ENCODE results near the gene PIK3R6. TPM values are rescaled to one million over a fixed set of nuclear protein-coding genes. Genes with fewer than 3 reads are reported as not detected.
A peak's percentile ranks its signal among the peaks of the same experiment; 100 is the strongest.
"Not testable (repeated sequence)": the region's sequence is repeated elsewhere in the genome, so short reads cannot be mapped to it uniquely, and the experiment has no call there.

The PIK3R6 gene
- total and polyA plus RNA-seq, 7 experiments from 2014 or later, result 0.06 to 11.3 (median 0.43) TPM

DNA sequence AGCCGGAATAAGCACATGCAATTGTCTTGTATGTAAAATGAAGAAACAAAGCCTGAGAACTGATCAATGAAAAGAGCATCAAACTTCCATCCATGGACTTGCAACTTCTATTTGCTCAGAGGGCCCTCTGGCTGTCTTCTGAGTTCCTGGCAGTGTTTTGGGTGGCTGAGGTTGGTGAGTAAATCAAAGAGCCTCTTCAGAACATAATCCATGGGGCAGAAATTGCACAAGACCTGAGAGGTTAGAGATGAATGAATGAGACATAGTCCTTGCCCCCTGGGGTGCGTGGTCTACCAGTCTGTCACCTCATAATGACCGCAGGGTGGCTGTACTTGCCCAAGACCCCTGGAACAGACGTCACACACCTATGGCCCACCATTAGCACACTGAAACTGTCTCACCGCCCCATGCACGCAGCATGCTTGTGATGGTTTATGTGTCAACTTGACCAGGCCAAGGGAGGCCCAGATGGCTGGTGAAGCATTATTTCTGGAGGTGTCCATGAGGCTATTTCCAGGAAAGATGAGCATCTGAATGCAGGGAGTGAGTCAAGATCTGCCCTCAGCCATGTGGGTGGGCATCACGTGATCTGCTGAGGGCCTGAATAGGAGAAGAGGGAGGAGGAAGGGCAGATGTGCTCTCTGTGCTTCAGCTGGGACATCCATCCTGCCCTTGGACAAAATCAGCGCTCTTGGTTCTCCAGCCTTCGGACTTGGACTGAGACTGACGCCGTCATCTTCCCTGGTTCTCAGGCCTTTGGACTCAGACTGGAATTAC lies 8.3 kb downstream of the PIK3R6 start:
- POLR2A ChIA-PET, result interaction anchor here (0.6 to 0.7 kb wide), 2 partner anchors 151 to 600 kb away, joined by 3 to 5 read pairs; no protein-coding TSS in a partner anchor
- peaks cover 27 to 49% (median 35%) of the 10 kb centered on the region in 7 donors for H3K4me1 Mint-ChIP-seq
- CTCF ChIA-PET, result interaction anchor here (1.1 kb wide), 1 partner anchor 465 kb away, joined by 3 read pairs; no protein-coding TSS in a partner anchor
- Histone ChIP-seq H3K4me3 (ENCODE audit: low read length) (no peak overlapping the region), H3K4me1 (ENCODE audit: control insufficient read depth in 2 of 2, insufficient read depth in 2 of 2, low read length in 2 of 2) (peaks cover 0 to 14% of the 10 kb centered on the region in 2 donors), H3K27ac (ENCODE audit: low read depth, low read length) (no peak overlapping the region), H3K36me3 (ENCODE audit: control insufficient read depth in 2 of 3, insufficient read depth in 3 of 3, low read length in 3 of 3) (no peaks in the 10 kb centered on the region), H3K9me3 (ENCODE audit: control insufficient read depth in 2 of 3, low read length in 3 of 3) (no peaks in the 10 kb centered on the region), H3K27me3 (ENCODE audit: control insufficient read depth in 2 of 2, insufficient read depth in 2 of 2, low read length in 2 of 2) (no peaks in the 10 kb centered on the region)
- peak overlapping the region in 3 of 9 donors; percentile 32 to 81 (median 38) for H3K27ac Mint-ChIP-seq
- peaks cover 4 to 31% (median 8%) of the 10 kb centered on the region in 5 donors for H3K36me3 Mint-ChIP-seq
- intact Hi-C loops (cut with micrococcal nuclease), result loop anchor here in 1 of 2 donors (5.0 kb wide), 1 partner anchor 38 kb away; no protein-coding TSS in a partner anchor
- DNase-seq, result peak in 1 of 9 donors; percentile 29
- peak overlapping the region in 1 of 10 donors; percentile 37 for H3K4me3 Mint-ChIP-seq
- ATAC-seq, result peak; percentile 22
- no peaks in the 10 kb centered on the region for H3K9me3 Mint-ChIP-seq
- H3K27me3 Mint-ChIP-seq, result no peaks in the 10 kb centered on the region

DNA sequence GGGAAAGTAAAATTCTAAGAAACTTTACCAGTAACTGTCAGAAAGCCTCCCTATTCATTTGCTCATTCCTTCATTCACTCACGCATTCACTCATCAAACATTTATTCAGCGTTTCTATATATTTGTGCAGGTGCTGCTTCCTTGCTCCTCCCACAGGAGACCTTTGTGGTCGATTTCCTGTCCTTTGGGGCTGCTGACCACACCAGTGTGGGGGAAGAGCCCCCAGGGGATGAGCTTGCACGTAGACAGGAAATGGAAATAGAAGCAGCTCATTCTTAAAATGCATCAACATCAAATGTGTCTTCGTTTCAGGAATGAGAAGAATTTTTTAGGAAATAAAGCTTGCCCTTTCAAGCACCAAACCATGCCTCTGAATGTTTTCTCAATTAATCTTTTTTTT lies 9.6 kb downstream of the PIK3R6 start:
- H3K36me3 Mint-ChIP-seq, result peaks cover 0 to 25% (median 0%) of the 10 kb centered on the region in 5 donors
- no peaks in the 10 kb centered on the region for H3K27me3 Mint-ChIP-seq
- Histone ChIP-seq H3K4me3 (ENCODE audit: low read length) (no peak overlapping the region), H3K27ac (ENCODE audit: low read depth, low read length) (no peak overlapping the region), H3K9me3 (ENCODE audit: control insufficient read depth in 2 of 3, low read length in 3 of 3) (no peaks in the 10 kb centered on the region), H3K4me1 (ENCODE audit: control insufficient read depth in 2 of 2, insufficient read depth in 2 of 2, low read length in 2 of 2) (peaks cover 0 to 14% of the 10 kb centered on the region in 2 donors), H3K36me3 (ENCODE audit: control insufficient read depth in 2 of 3, insufficient read depth in 3 of 3, low read length in 3 of 3) (no peaks in the 10 kb centered on the region), H3K27me3 (ENCODE audit: control insufficient read depth in 2 of 2, insufficient read depth in 2 of 2, low read length in 2 of 2) (no peaks in the 10 kb centered on the region)
- H3K27ac Mint-ChIP-seq, result peak overlapping the region in 4 of 9 donors; percentile 63 to 87 (median 81)
- ChIA-PET CTCF (interaction anchor here (1.1 kb wide), 1 partner anchor 464 kb away, joined by 3 read pairs; no protein-coding TSS in a partner anchor), POLR2A (interaction anchor here (0.6 to 0.7 kb wide), 2 partner anchors 317 to 422 kb away, joined by 3 to 4 read pairs; partner anchors contain the start of gene NDEL1)
- no peaks in the 10 kb centered on the region for H3K9me3 Mint-ChIP-seq
- ATAC-seq, result no peak
- intact Hi-C loops (cut with micrococcal nuclease), result loop anchor here in 1 of 2 donors (5.0 kb wide), 1 partner anchor 39 kb away; no protein-coding TSS in a partner anchor
- peak overlapping the region in 9 of 10 donors; percentile 55 to 87 (median 71) for H3K4me3 Mint-ChIP-seq
- H3K4me1 Mint-ChIP-seq, result peaks cover 26 to 49% (median 35%) of the 10 kb centered on the region in 7 donors
- peak in 5 of 9 donors; percentile 15 to 58 (median 25) for DNase-seq

DNA sequence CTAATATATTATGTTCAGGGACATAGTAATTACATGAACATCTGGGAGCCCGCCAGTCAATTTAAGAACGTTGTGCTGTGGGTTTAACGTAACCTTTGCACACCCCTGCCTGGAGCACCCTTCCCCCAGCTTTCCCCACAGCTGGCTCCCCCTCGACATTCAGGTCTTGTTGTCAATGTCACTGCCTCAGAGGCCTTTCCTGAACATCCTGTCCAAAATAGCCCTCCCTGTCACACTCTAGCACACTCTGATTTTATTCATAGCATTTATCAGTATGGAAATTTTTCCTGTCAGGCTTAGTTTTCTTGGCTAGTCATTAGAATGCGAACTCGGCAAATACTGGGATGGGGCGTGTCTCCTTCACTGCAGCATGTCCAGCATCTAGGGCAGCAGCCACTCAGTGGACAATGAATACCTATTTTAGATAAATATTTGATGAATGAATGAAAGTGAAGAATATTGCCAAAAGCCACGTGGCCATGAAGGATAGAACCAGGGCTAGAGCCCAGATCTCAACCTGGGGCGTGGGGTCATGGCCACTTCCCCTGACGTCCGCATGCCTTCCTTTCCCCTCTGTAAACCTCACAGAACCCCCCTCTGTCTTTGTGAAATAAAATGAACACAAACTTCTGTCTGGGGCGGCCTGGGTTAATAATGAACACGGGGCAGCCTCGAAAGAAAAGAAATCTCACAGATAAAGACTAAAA lies 10.5 kb downstream of the PIK3R6 start:
- Histone ChIP-seq H3K9me3 (ENCODE audit: control insufficient read depth in 2 of 3, low read length in 3 of 3) (no peaks in the 10 kb centered on the region), H3K36me3 (ENCODE audit: control insufficient read depth in 2 of 3, insufficient read depth in 3 of 3, low read length in 3 of 3) (no peaks in the 10 kb centered on the region), H3K27ac (ENCODE audit: low read depth, low read length) (no peak overlapping the region), H3K27me3 (ENCODE audit: control insufficient read depth in 2 of 2, insufficient read depth in 2 of 2, low read length in 2 of 2) (no peaks in the 10 kb centered on the region), H3K4me3 (ENCODE audit: low read length) (no peak overlapping the region), H3K4me1 (ENCODE audit: control insufficient read depth in 2 of 2, insufficient read depth in 2 of 2, low read length in 2 of 2) (peaks cover 0 to 10% of the 10 kb centered on the region in 2 donors)
- H3K36me3 Mint-ChIP-seq, result peaks cover 0 to 21% (median 0%) of the 10 kb centered on the region in 5 donors
- peaks cover 18 to 40% (median 26%) of the 10 kb centered on the region in 7 donors for H3K4me1 Mint-ChIP-seq
- H3K27me3 Mint-ChIP-seq, result no peaks in the 10 kb centered on the region
- CTCF ChIA-PET, result interaction anchor here (0.9 kb wide), 1 partner anchor 38 kb away, joined by 3 read pairs; no protein-coding TSS in a partner anchor
- no peak for DNase-seq
- ATAC-seq, result no peak
- POLR2A ChIA-PET, result no interaction called here
- H3K27ac Mint-ChIP-seq, result peak overlapping the region in 3 of 9 donors; percentile 74 to 83 (median 79)
- intact Hi-C loops (cut with micrococcal nuclease), result loop anchor here in 1 of 2 donors (5.0 kb wide), 1 partner anchor 40 kb away; no protein-coding TSS in a partner anchor
- no peaks in the 10 kb centered on the region for H3K9me3 Mint-ChIP-seq
- peak overlapping the region in 2 of 10 donors; percentile 81 to 87 for H3K4me3 Mint-ChIP-seq

DNA sequence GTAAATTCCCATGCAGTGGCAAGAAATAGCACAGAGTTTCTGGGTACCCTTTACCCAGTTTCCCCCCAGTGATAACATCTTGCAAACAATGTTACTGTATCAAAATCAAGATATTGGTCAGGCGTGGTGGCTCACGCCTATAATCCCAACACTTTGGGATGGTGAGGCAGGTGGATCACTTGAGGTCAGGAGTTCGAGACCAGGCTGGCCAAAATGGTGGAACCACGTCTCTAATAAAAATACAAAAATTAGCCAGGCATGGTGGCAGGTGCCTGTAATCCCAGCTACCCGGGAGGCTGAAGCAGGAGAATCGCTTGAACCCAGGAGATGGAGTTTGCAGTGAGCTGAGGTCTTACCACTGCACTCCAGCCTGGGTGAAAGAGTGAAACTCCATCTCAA lies 11.3 kb downstream of the PIK3R6 start:
- H3K27me3 Mint-ChIP-seq; H3K4me3 Mint-ChIP-seq; H3K9me3 ChIP-seq (ENCODE audit: control insufficient read depth in 2 of 3, low read length in 3 of 3); H3K4me3 ChIP-seq (ENCODE audit: low read length); H3K36me3 ChIP-seq (ENCODE audit: control insufficient read depth in 2 of 3, insufficient read depth in 3 of 3, low read length in 3 of 3); H3K27ac Mint-ChIP-seq; POLR2A ChIA-PET; H3K27ac ChIP-seq (ENCODE audit: low read depth, low read length); H3K27me3 ChIP-seq (ENCODE audit: control insufficient read depth in 2 of 2, insufficient read depth in 2 of 2, low read length in 2 of 2); ATAC-seq; H3K4me1 ChIP-seq (ENCODE audit: control insufficient read depth in 2 of 2, insufficient read depth in 2 of 2, low read length in 2 of 2); H3K9me3 Mint-ChIP-seq: not testable (repeated sequence)
- H3K36me3 Mint-ChIP-seq, result peaks cover 0 to 24% (median 0%) of the 10 kb centered on the region in 5 donors
- intact Hi-C loops (cut with micrococcal nuclease), result loop anchor here in 1 of 2 donors (5.0 kb wide), 1 partner anchor 41 kb away; no protein-coding TSS in a partner anchor
- CTCF ChIA-PET, result interaction anchor here (0.9 kb wide), 1 partner anchor 39 kb away, joined by 3 read pairs; no protein-coding TSS in a partner anchor
- DNase-seq, result peak in 1 of 9 donors; percentile 10
- peaks cover 13 to 35% (median 19%) of the 10 kb centered on the region in 7 donors for H3K4me1 Mint-ChIP-seq

DNA sequence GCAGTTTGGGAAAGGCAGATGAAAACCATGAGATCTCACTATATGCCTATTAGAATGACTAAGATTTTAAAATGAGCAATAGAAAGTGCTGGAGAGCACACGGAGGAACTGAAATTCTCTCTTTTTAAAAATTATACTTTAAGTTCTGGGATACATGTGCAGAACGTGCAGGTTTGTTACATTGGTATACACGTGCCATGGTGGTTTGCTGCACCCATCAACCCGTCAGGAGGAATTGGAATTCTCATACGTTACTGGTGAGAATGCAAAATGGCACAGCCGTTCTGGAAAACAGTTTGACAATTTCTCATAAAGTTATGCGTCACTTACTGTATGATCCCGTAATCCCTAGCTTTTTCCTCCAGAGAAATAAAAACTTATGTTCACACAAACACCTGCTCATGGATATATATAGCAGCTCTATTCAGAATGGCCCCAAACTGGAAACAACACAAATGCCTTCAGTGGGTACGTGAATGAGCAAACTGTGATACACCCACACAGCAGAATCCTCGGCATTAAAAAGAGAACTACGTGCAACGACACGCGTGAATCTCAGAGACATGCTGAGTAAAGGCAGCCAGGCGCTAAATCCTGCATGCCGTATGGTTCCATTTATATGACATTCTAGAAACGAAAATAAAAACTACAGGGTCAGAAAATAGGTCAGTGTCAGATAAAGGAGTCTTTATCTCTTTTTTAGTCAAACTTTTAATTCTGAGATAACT lies 11.8 kb downstream of the PIK3R6 start:
- Mint-ChIP-seq H3K4me3 (no peak overlapping the region), H3K27me3 (no peaks in the 10 kb centered on the region), H3K4me1 (peaks cover 13 to 34% (median 19%) of the 10 kb centered on the region in 7 donors), H3K27ac (no peak overlapping the region), H3K9me3 (no peaks in the 10 kb centered on the region), H3K36me3 (peaks cover 0 to 24% (median 0%) of the 10 kb centered on the region in 5 donors)
- Histone ChIP-seq H3K27me3 (ENCODE audit: control insufficient read depth in 2 of 2, insufficient read depth in 2 of 2, low read length in 2 of 2) (no peaks in the 10 kb centered on the region), H3K4me1 (ENCODE audit: control insufficient read depth in 2 of 2, insufficient read depth in 2 of 2, low read length in 2 of 2) (peaks cover 0 to 7% of the 10 kb centered on the region in 2 donors), H3K36me3 (ENCODE audit: control insufficient read depth in 2 of 3, insufficient read depth in 3 of 3, low read length in 3 of 3) (no peaks in the 10 kb centered on the region), H3K27ac (ENCODE audit: low read depth, low read length) (no peak overlapping the region), H3K9me3 (ENCODE audit: control insufficient read depth in 2 of 3, low read length in 3 of 3) (no peaks in the 10 kb centered on the region), H3K4me3 (ENCODE audit: low read length) (no peak overlapping the region)
- ChIA-PET CTCF (no interaction called here), POLR2A (no interaction called here)
- DNase-seq (peak in 1 of 9 donors; percentile 18), ATAC-seq (no peak)
- intact Hi-C loops (cut with micrococcal nuclease), result loop anchor here in 1 of 2 donors (5.0 kb wide), 1 partner anchor 42 kb away; no protein-coding TSS in a partner anchor

DNA sequence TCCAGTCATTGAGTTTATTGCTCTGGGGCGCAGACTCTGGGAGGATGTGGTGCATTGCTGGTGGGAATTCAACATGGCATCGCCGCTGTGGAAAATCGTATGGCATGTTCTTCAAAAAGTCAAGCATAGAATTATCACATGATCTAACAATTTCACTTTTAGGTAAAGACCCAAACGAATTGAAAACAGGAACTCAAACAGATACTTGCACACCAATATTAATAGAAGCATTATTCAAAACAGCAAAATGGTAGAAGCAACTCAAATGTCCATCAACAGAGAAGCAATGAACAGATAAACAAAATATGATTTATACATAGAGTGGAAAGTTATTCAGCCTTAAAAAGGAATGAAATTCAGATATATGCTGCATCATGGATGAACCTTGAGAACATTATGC lies 15.9 kb downstream of the PIK3R6 start:
- CTCF ChIA-PET, result interaction anchor here (0.7 kb wide), 1 partner anchor 438 kb away, joined by 3 read pairs; no protein-coding TSS in a partner anchor
- Histone ChIP-seq H3K4me1 (ENCODE audit: control insufficient read depth in 2 of 2, insufficient read depth in 2 of 2, low read length in 2 of 2) (no peaks in the 10 kb centered on the region), H3K4me3 (ENCODE audit: low read length) (no peak overlapping the region), H3K27me3 (ENCODE audit: control insufficient read depth in 2 of 2, insufficient read depth in 2 of 2, low read length in 2 of 2) (no peaks in the 10 kb centered on the region), H3K36me3 (ENCODE audit: control insufficient read depth in 2 of 3, insufficient read depth in 3 of 3, low read length in 3 of 3) (no peaks in the 10 kb centered on the region), H3K9me3 (ENCODE audit: control insufficient read depth in 2 of 3, low read length in 3 of 3) (no peaks in the 10 kb centered on the region), H3K27ac (ENCODE audit: low read depth, low read length) (no peak overlapping the region)
- Mint-ChIP-seq H3K36me3 (peaks cover 0 to 21% (median 8%) of the 10 kb centered on the region in 5 donors), H3K9me3 (no peaks in the 10 kb centered on the region), H3K27me3 (no peaks in the 10 kb centered on the region), H3K27ac (no peak overlapping the region), H3K4me1 (peaks cover 0 to 16% (median 0%) of the 10 kb centered on the region in 7 donors), H3K4me3 (no peak overlapping the region)
- DNase-seq (no peak), ATAC-seq (no peak)
- POLR2A ChIA-PET, result no interaction called here
- intact Hi-C loops (cut with micrococcal nuclease), result no loop called here

Data from naive thymus-derived CD4-positive, alpha-beta T cell (primary cell).